Liver (tissue), 9 donors: ENCODE data around the gene PLA2R1. TPM values are rescaled to one million over a fixed set of nuclear protein-coding genes. Genes with fewer than 3 reads are reported as not detected.

ENCODE experiments used
- DNase-seq: peaks from one replicate; pipeline ENCODE4 v3.0.0-alpha.2; 2017; ENCODE audit warnings: low spot score
- H3K27ac ChIP-seq, 2 donors: one replicate each; pipeline ENCODE4 v1.7.0; 2013; ENCODE audit warnings: inconsistent platforms in 2 of 2, low read length in 2 of 2, control low read depth in 1 of 2, low read depth in 1 of 2, mild to moderate bottlenecking in 1 of 2
- H3K27me3 ChIP-seq, 4 donors: one replicate each; pipeline versions ENCODE4 v1.6.1 to v1.7.0; 2013; ENCODE audit warnings: low read length in 3 of 4, inconsistent platforms in 1 of 4, mild to moderate bottlenecking in 1 of 4, moderate library complexity in 1 of 4; ENCODE audit not compliant: control insufficient read depth in 4 of 4, insufficient read depth in 4 of 4
- H3K36me3 ChIP-seq, 4 donors: one replicate each; pipeline versions ENCODE4 v1.6.1 to v1.7.0; 2013; ENCODE audit warnings: low read length in 3 of 4, mild to moderate bottlenecking in 3 of 4, low read depth in 1 of 4, moderate library complexity in 1 of 4; ENCODE audit not compliant: control insufficient read depth in 4 of 4, insufficient read depth in 3 of 4
- H3K4me1 ChIP-seq, 4 donors: one replicate each; pipeline versions ENCODE4 v1.6.1 to v1.7.0; 2013; ENCODE audit warnings: low read length in 3 of 4, mild to moderate bottlenecking in 3 of 4, moderate library complexity in 1 of 4; ENCODE audit not compliant: control insufficient read depth in 4 of 4, insufficient read depth in 4 of 4
- H3K4me3 ChIP-seq, 3 donors: one replicate each; pipeline versions ENCODE4 v1.6.1 to v1.7.0; 2013; ENCODE audit warnings: low read length in 3 of 3, control low read depth in 1 of 3, low read depth in 1 of 3, mild to moderate bottlenecking in 1 of 3
- H3K9ac ChIP-seq, 2 donors: one replicate each; pipeline ENCODE4 v1.7.0; 2013; ENCODE audit warnings: low read length in 2 of 2, mild to moderate bottlenecking in 2 of 2, moderate library complexity in 2 of 2, control low read depth in 1 of 2, low read depth in 1 of 2
- H3K9me3 ChIP-seq, 4 donors: one replicate each; pipeline versions ENCODE4 v1.6.1 to v1.7.0; 2013; ENCODE audit warnings: low read length in 3 of 4; ENCODE audit not compliant: control insufficient read depth in 4 of 4
- ATF3 ChIP-seq: IDR thresholded peaks from 2 replicates; pipeline ENCODE4 v1.6.1; 2016; ENCODE audit warnings: antibody characterized with exemption
- GABPA ChIP-seq, 2 donors: IDR thresholded peaks in 1 of 2; conservative IDR thresholded peaks in 1 of 2; 2 replicates each; pipeline ENCODE4 v1.6.1; 2016; ENCODE audit warnings: antibody characterized with exemption in 2 of 2, mild to moderate bottlenecking in 1 of 2, moderate library complexity in 1 of 2
- HNF4A ChIP-seq, 2 donors: conservative IDR thresholded peaks; 2 replicates each; pipeline ENCODE4 v1.6.1; 2016; ENCODE audit warnings: antibody characterized with exemption in 2 of 2, mild to moderate bottlenecking in 2 of 2
- HNF4G ChIP-seq: IDR thresholded peaks from 2 replicates; pipeline ENCODE4 v1.6.1; 2016; ENCODE audit warnings: antibody characterized with exemption
- JUND ChIP-seq, 2 donors: IDR thresholded peaks; 2 replicates each; pipeline ENCODE4 v1.6.1; 2016; ENCODE audit warnings: antibody characterized with exemption in 2 of 2
- RAD21 ChIP-seq, 2 donors: IDR thresholded peaks; 2 replicates each; pipeline ENCODE4 v1.6.1; 2016; ENCODE audit warnings: antibody characterized with exemption in 2 of 2, mild to moderate bottlenecking in 2 of 2
- REST ChIP-seq: IDR thresholded peaks from 2 replicates; pipeline ENCODE4 v1.6.1; 2016; ENCODE audit warnings: antibody characterized with exemption, mild to moderate bottlenecking
- RXRA ChIP-seq, 2 donors: IDR thresholded peaks; 2 replicates each; pipeline ENCODE4 v1.6.1; 2017 to 2018; ENCODE audit warnings: antibody characterized with exemption in 2 of 2, mild to moderate bottlenecking in 1 of 2
- SP1 ChIP-seq: IDR thresholded peaks from 2 replicates; pipeline ENCODE4 v1.6.1; 2018; ENCODE audit warnings: antibody characterized with exemption, mild to moderate bottlenecking
- TAF1 ChIP-seq: conservative IDR thresholded peaks from 2 replicates; pipeline ENCODE4 v1.6.1; 2016; ENCODE audit warnings: antibody characterized with exemption, mild to moderate bottlenecking
- ZBTB33 ChIP-seq: IDR thresholded peaks from 2 replicates; pipeline ENCODE4 v1.6.1; 2016; ENCODE audit warnings: antibody characterized with exemption
- WGBS: extraction: QIAGEN DNeasy Blood & Tissue Kit; methylation state at CpG from one replicate; pipeline ENCODE4 v1.1.7; 2013; 5-methylcytosine and 5-hydroxymethylcytosine counted together
- polyA plus RNA-seq, 2 donors: library from polyadenylated mRNA; stranded (reverse) in 1 of 2; unstranded in 1 of 2; fragments of 200-250 nt in 1 of 2; fragments of >200 nt in 1 of 2; fragmentation: Nextera tagmentation in 1 of 2; extraction: Ambion mirVana in 1 of 2; gene quantifications; one replicate each; pipeline versions ENCODE4 v1.2.1 to v1.2.3, GENCODE V29; 2013 to 2015
- total RNA-seq, 2 donors: library from RNA; depleted of rRNA; stranded (reverse); fragments of >200 nt; gene quantifications; one replicate each; pipeline ENCODE4 v1.2.3, GENCODE V29; 2014
- donor health status: healthy.
- donor health status: healthy.
- donor health status: healthy.
- donor health status: healthy.
- donor health status: healthy.

PLA2R1 gene
- total and polyA plus RNA-seq, 4 donors: 0.61 to 2.3 (median 0.66) TPM

GRCh38 chr2:160061533-160061932 lies 882 bp downstream of the PLA2R1 start (continued):
- TF ChIP-seq REST: no peak
- no peak for TF ChIP-seq SP1
- TF ChIP-seq ATF3: no peak
- TF ChIP-seq TAF1: no peak
- TF ChIP-seq GABPA (IDR thresholded peaks at IDR 0.05 in 1 of 2, conservative IDR thresholded peaks at IDR 0.05 in 1 of 2): no peak
- TF ChIP-seq ZBTB33: no peak
- no peak for TF ChIP-seq RXRA (IDR thresholded peaks at IDR 0.05)

- peaks cover 0 to 8% (median 4%) of the 10 kb centered on the region in 4 donors for H3K4me1 ChIP-seq
- H3K27me3 ChIP-seq: peaks cover 0 to 15% (median 0%) of the 10 kb centered on the region in 4 donors
- H3K9me3 ChIP-seq: peaks cover 0 to 4% (median 0%) of the 10 kb centered on the region in 4 donors
- no peak for DNase-seq
- no peaks in the 10 kb centered on the region for H3K36me3 ChIP-seq
- WGBS: 98% methylated on average over 2 of the region's 2 CpGs
- H3K4me3 ChIP-seq: no peak overlapping the region
- no peak overlapping the region for H3K9ac ChIP-seq
- TF ChIP-seq RXRA (IDR thresholded peaks at IDR 0.05) (no peak), TAF1 (no peak), HNF4A (conservative IDR thresholded peaks at IDR 0.05) (no peak), RAD21 (IDR thresholded peaks at IDR 0.05) (no peak), JUND (IDR thresholded peaks at IDR 0.05) (no peak)
- H3K27ac ChIP-seq: no peak overlapping the region
These were observed 2.1 kb downstream of the PLA2R1 start for GRCh38 chr2:160060297-160060696.

GRCh38 chr2:160057356-160057755 lies 5.1 kb downstream of the PLA2R1 start:
- Histone ChIP-seq H3K9me3 (peaks cover 0 to 4% (median 0%) of the 10 kb centered on the region in 4 donors), H3K4me1 (peaks cover 0 to 5% (median 2%) of the 10 kb centered on the region in 4 donors), H3K27ac (no peak overlapping the region), H3K4me3 (no peak overlapping the region), H3K27me3 (peaks cover 0 to 9% (median 0%) of the 10 kb centered on the region in 4 donors), H3K36me3 (no peaks in the 10 kb centered on the region), H3K9ac (no peak overlapping the region)
- no peak for DNase-seq
- TF ChIP-seq ZBTB33: no peak
- TF ChIP-seq HNF4G: no peak
- 61% methylated on average over 2 of the region's 2 CpGs for WGBS
